Progenitor cell of endocrine pancreas (in vitro differentiated cells): Measurements from ENCODE around the gene GBF1. TPM values are rescaled to one million over a fixed set of nuclear protein-coding genes. Genes with fewer than 3 reads are reported as not detected.
A peak's percentile ranks its signal among the peaks of the same experiment; 100 is the strongest.

Source experiments
- DNase-seq: peaks from one replicate; pipeline ENCODE4 v3.0.0; 2021; ENCODE audit warnings: low spot score; ENCODE audit not compliant: unreplicated experiment
- H3K27ac Mint-ChIP-seq: 2 replicates; pipeline ENCODE4 v1.8.0; 2021; ENCODE audit warnings: mild to moderate bottlenecking, moderate library complexity, mixed read lengths
- H3K27me3 Mint-ChIP-seq: 2 replicates; pipeline ENCODE4 v1.8.0; 2021; ENCODE audit warnings: mixed read lengths
- H3K36me3 Mint-ChIP-seq: 2 replicates; pipeline ENCODE4 v1.8.0; 2022; ENCODE audit warnings: mixed read lengths; ENCODE audit not compliant: insufficient read depth
- H3K4me1 Mint-ChIP-seq: 2 replicates; pipeline ENCODE4 v1.8.0; 2021; ENCODE audit warnings: low read depth, mixed read lengths
- H3K4me3 Mint-ChIP-seq: 2 replicates; pipeline ENCODE4 v1.8.0; 2021; ENCODE audit warnings: low read depth, mild to moderate bottlenecking, moderate library complexity, mixed read lengths
- H3K9me3 Mint-ChIP-seq: 2 replicates; pipeline ENCODE4 v1.8.0; 2021; ENCODE audit warnings: low read depth, mixed read lengths
- CTCF ChIP-seq: fragments of 200-600 bp; sonication (generic); IDR thresholded peaks from one replicate; pipeline ENCODE4 v1.5.0; 2021; ENCODE audit warnings: antibody characterized with exemption, mild to moderate bottlenecking; ENCODE audit not compliant: unreplicated experiment
- total RNA-seq: library from RNA; stranded (reverse); gene quantifications from 2 replicates; pipeline ENCODE4 v1.2.1, GENCODE V29; 2021

GBF1 gene
- total RNA-seq, 1 donor from 2014 or later, result 54.6 TPM

- no peaks in the 10 kb centered on the region for H3K9me3 Mint-ChIP-seq
- no peaks in the 10 kb centered on the region for H3K4me1 Mint-ChIP-seq
- no peak overlapping the region for H3K27ac Mint-ChIP-seq
- H3K36me3 Mint-ChIP-seq, result peaks cover 9% of the 10 kb centered on the region
- no peak for TF ChIP-seq CTCF
- H3K4me3 Mint-ChIP-seq, result no peak overlapping the region
- DNase-seq, result no peak
- H3K27me3 Mint-ChIP-seq, result no peaks in the 10 kb centered on the region
Measured at GRCh38 chr10:102382871-102383270, 137.5 kb downstream of the GBF1 start.

- H3K36me3 Mint-ChIP-seq, result peaks cover 9% of the 10 kb centered on the region
- H3K9me3 Mint-ChIP-seq, result no peaks in the 10 kb centered on the region
- no peak overlapping the region for H3K4me3 Mint-ChIP-seq
- peak; percentile 25 for TF ChIP-seq CTCF
- DNase-seq, result no peak
- no peaks in the 10 kb centered on the region for H3K4me1 Mint-ChIP-seq
- no peaks in the 10 kb centered on the region for H3K27me3 Mint-ChIP-seq
- H3K27ac Mint-ChIP-seq, result no peak overlapping the region
Measured at GRCh38 chr10:102384053-102384452, 138.7 kb downstream of the GBF1 start.

GRCh38 chr10:102384606-102385429 is 139.5 kb downstream of the GBF1 start:
- peaks cover 1% of the 10 kb centered on the region for H3K27me3 Mint-ChIP-seq
- H3K4me3 Mint-ChIP-seq, result no peak overlapping the region
- no peaks in the 10 kb centered on the region for H3K9me3 Mint-ChIP-seq
- H3K27ac Mint-ChIP-seq, result no peak overlapping the region
- no peak for DNase-seq
- no peak for TF ChIP-seq CTCF
- H3K36me3 Mint-ChIP-seq, result peaks cover 8% of the 10 kb centered on the region
- peaks cover under 1% of the 10 kb centered on the region for H3K4me1 Mint-ChIP-seq

GRCh38 chr10:102389894-102390293 is 144.6 kb downstream of the GBF1 start:
- Mint-ChIP-seq H3K27me3 (peaks cover 31% of the 10 kb centered on the region), H3K9me3 (no peaks in the 10 kb centered on the region), H3K4me3 (no peak overlapping the region), H3K27ac (no peak overlapping the region), H3K4me1 (peaks cover 8% of the 10 kb centered on the region), H3K36me3 (no peaks in the 10 kb centered on the region)
- TF ChIP-seq CTCF, result no peak
- no peak for DNase-seq

- H3K27ac Mint-ChIP-seq, result no peak overlapping the region
Measured at GRCh38 chr10:102392306-102392705, 147.0 kb downstream of the GBF1 start.

More at GRCh38 chr10:102392306-102392705, 147.0 kb downstream of the GBF1 start:
- TF ChIP-seq CTCF, result no peak
- Mint-ChIP-seq H3K4me3 (no peak overlapping the region), H3K36me3 (no peaks in the 10 kb centered on the region), H3K9me3 (no peaks in the 10 kb centered on the region), H3K4me1 (peaks cover 13% of the 10 kb centered on the region), H3K27me3 (peaks cover 31% of the 10 kb centered on the region)
- DNase-seq, result no peak
